Frontal cortex (tissue), 4 donors: ENCODE results near the gene TMIE. TPM values are rescaled to one million over a fixed set of nuclear protein-coding genes. Genes with fewer than 3 reads are reported as not detected.
"Not testable (repeated sequence)": the region's sequence is repeated elsewhere in the genome, so short reads cannot be mapped to it uniquely, and the experiment has no call there.

Experiments used
- DNase-seq, 2 donors: peaks; one replicate each; pipeline ENCODE4 v3.0.0; 2012; ENCODE audit warnings: low spot score in 2 of 2
- FAIRE-seq: peaks from 2 replicates; lab custom pipeline; 2012; peaks lifted over from hg19 to GRCh38; lab: Jason Lieb, UNC
- small RNA-seq: library from RNA; depleted of rRNA; stranded (forward); fragments of <200 nt; gene quantifications from one replicate; pipeline ENCODE3, GENCODE V24; 2014
- total RNA-seq: library from RNA; depleted of rRNA; stranded (reverse); fragments of >200 nt; gene quantifications from one replicate; pipeline ENCODE4 v1.2.3, GENCODE V29; 2014
- donor health status: control.
- donor health status: control.
- donor health status: control.

TMIE gene
- total RNA-seq, 1 donor from 2014 or later = 1.2 TPM

DNA sequence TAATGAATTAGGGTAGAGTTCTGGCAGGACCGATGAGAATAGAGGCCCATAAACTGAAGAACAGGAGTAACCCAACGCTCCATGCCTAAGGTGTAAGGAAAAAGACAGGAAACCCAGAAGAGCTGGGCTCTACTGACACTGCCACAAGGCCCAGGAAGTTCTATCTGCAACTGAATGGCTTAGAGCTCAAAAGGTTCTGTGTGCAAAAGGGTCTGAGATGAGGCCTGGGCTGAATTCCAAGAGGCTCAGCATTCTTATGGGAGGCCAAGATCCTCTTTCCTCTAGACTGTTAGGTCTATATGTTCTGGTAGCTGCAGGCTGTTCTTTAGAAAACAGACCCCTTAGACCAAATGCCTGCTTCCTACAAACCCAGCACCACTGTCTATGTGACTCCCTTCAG, 47.0 kb downstream of the TMIE start:
- DNase-seq (no peak), FAIRE-seq (no peak)

DNA sequence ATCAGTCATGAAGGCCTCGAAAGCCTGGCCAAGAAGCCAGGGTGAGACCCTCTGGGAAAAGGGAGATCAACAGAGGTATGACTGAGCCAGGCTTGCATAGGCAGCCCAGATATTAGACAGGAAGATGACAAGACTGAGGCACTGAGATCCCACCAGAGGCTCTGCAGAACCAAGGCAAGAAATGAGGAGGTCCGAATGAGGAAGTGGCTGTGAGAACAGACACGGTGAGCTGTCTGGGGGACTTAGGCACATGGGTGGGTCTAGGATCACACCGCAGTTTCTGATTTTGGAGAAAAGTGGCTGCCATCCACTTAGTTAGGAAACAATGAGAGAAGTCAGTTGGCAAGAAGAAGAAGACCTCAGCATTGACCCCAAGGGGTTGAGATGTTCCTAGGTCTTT, 47.9 kb downstream of the TMIE start:
- DNase-seq (no peak), FAIRE-seq (no peak)

DNA sequence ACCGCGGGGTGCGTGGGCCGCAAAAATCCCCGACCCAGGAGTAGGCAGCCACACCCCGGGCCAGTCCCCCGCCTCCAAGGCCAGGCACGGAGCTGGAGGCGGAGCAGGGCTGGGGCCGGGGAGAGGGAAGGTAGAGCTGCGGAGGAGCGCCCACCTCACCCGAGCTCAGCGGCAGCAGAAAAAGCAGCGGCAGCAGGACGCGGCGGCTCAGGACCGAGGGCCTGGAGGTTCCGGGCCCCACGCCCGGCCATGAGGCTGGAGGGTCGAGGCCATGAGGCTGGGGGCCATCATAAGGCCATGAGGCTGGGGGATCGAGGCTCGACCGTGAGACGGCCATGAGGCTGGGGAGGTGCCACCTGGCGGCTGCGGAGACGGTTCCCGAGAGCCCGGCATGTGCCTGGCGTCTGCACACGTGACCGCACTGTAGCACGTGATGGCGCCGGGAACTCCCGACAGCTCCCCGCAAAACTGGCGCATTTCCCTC, 49.4 kb downstream of the TMIE start:
- FAIRE-seq (no peak), DNase-seq (no peak)

DNA sequence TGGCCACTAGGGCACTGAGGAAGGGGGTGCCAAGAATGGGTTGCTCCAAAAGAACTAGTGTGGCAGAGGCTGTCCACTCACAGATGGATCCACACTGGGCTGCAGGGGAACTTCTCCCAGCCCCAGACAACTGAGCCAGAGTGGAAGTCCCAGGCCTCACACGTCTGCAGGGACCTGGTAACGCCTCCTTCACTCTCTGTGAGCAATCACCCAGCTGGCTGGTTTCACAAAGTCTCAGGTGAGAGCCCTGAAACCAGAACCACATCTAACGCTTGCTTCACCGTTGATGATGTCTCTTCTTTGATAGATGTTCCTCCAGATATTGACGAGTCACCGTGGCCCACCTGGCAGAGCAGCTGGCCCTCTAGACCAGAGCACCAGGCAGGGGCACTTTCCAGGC, 51.9 kb downstream of the TMIE start:
- not testable (repeated sequence) for DNase-seq, FAIRE-seq

DNA sequence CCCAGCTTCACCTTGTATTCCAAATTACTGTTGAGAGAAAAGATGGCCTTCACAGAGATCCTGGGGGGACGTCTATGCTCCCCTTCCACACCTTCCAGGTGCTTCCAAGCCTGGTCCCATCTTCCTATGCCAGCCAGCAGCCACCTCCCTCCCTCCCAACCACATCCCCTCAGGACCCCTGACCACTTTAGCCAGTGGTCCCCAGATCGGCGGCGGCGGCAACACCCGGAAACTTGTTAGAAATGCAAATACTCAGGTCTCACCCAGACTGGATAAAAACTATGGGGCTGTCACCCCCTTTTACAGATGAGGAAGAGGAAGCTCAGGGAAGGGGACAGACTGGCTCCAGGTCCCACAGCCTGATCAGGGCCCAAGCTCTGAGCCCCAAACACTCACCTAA, 54.5 kb downstream of the TMIE start:
- FAIRE-seq (no peak), DNase-seq (no peak)

DNA sequence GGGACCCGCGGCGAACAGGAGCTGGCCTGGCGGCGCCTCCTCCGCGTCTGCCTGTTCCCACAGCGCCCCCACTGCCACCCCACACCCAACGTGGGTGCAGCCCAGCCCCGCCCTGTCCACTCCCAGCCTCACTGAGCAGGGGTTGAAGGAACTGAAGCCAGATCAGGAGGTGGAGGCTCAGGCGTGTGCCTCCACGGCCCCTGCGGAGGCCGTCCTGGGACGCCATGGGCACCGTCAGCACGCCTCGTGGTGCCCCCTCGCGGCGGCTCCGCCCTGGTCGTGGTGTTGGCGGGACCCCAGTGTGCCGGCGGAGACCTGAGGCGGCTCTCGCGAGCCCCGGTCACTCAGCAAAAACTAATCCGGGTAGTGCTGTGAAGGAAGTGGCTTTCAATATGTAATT, 55.5 kb downstream of the TMIE start:
- no peak for DNase-seq
- FAIRE-seq = no peak

DNA sequence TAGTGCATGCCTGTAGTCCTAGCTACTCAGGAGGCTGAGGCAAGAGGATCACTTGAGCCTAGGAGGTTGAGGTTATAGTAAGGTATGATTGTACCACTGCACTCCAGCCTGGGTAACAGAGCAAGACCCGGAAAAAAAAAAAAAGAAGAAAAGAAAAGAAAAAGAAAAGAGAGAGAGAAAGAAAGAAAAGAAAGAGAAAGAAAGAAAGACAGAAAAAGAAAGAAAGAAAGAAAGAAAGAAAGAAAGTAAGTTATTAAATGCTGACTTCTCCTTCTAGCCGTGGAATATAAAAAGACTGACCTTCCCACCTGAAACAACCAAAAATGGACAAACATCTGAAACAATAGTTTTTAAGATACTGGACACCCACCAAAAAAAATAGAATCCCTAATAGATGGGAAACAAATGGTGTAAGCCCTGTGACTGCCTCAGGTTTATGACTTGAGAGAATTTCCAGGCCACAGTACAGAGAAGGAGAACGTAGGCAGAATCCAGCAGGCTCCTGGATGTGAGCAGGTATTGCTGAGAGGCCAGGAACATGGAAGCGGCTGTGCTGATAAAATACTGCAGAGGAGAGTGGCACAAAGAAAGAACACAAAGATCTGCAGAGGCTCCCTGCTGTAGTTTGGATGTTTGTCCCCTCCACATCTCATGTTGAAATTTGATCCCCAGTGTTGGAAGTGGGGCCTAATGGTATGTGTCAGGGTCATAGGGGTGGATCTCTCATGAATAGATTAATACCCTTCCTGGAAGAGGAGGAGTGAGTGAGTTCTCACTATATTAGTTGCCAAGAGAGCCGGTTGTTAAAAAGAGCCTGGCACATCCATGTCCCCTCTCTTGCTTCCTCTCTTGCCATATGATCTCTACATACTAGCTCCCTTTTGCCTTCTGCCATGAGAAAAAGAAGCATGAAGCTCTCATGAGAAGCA, 58.3 kb downstream of the TMIE start:
- DNase-seq (no peak), FAIRE-seq (no peak)

Small RNAs within 50 kb of the gene (small RNA-seq; reads per million reads assigned to genes)
- gene PRSS45 = not detected

Other genes starting within 250 kb of the TMIE start
- 0.41 TPM for gene LTF, start 236.5 kb upstream of the TMIE start, total RNA-seq
- not detected for gene RTP3, start 203.4 kb upstream of the TMIE start, total RNA-seq
- gene LRRC2, start 135.1 kb upstream of the TMIE start, total RNA-seq = 2.4 TPM
- not detected for gene FAM240A, start 88.9 kb upstream of the TMIE start, total RNA-seq
- 1.2 TPM for gene ALS2CL, start 7.7 kb upstream of the TMIE start, total RNA-seq
- not detected for gene PRSS50, start 16.5 kb downstream of the TMIE start, total RNA-seq
- gene MYL3, start 162.1 kb downstream of the TMIE start, total RNA-seq = not detected
- gene PTH1R, start 176.3 kb downstream of the TMIE start, total RNA-seq = 2.0 TPM